H1 (cell line): ENCODE results near the gene KIF23.

Experiments used
- ATF3 ChIP-seq: IDR thresholded peaks from 2 replicates; pipeline ENCODE4 v1.6.1; 2011; ENCODE audit warnings: low read depth, mild to moderate bottlenecking, low read length; ENCODE audit not compliant: insufficient read depth
- CHD2 ChIP-seq: IDR thresholded peaks from 2 replicates; pipeline ENCODE4 v1.6.1; 2012; ENCODE audit warnings: low read length, improper control_type of control experiment
- GABPA ChIP-seq: IDR thresholded peaks from 2 replicates; pipeline ENCODE4 v1.6.1; 2011; ENCODE audit warnings: mild to moderate bottlenecking, low read length, moderate library complexity, borderline replicate concordance; ENCODE audit not compliant: insufficient read depth
- HDAC6 ChIP-seq: IDR thresholded peaks from one replicate; pipeline ENCODE4 v1.7.1; 2012; ENCODE audit warnings: low read depth, mild to moderate bottlenecking, inconsistent platforms, low read length, moderate library complexity
- POLR2A ChIP-seq, 2 experiments: IDR thresholded peaks; 1 replicate in 1 of 2; 2 replicates in 1 of 2; pipeline ENCODE4 v1.6.1; 2011; ENCODE audit warnings: low read depth in 2 of 2, low read length in 2 of 2, mild to moderate bottlenecking in 2 of 2; ENCODE audit errors: control extremely low read depth in 1 of 2

- TF ChIP-seq POLR2A (IDR thresholded peaks at IDR 0.05; ENCODE audit: control extremely low read depth in 1 of 2, low read depth in 2 of 2, low read length in 2 of 2): peak; percentile 76; a peak in 2 of 3 replicates
- no peak for TF ChIP-seq ATF3
- peak; percentile 78; the same call in 1 of the 2 replicates for TF ChIP-seq GABPA
- TF ChIP-seq CHD2: no peak
- no peak for TF ChIP-seq HDAC6
Measured at GRCh38 chr15:69413822-69414700, at the start of gene KIF23.
